HepG2 (cell line): ENCODE results near the gene KRTAP5-8. TPM values are rescaled to one million over a fixed set of nuclear protein-coding genes. Genes with fewer than 3 reads are reported as not detected.

ENCODE experiments used
- ATAC-seq: fragments of 200-7000 bp; cut with Tn5 transposase; 3 replicates; pipeline ENCODE4 v1.9.1; 2020; ENCODE audit warnings: mild to moderate bottlenecking, moderate library complexity
- BruUV-seq: library from RNA; stranded (reverse); fragments of 400-500 nt; replicated peaks from 2 replicates; lab custom pipeline; 2021; lab: Mats Ljungman, UMichigan
- CTCF ChIA-PET: fragments of 300-600 bp; formaldehyde crosslinking; extraction: SDS; loops from one replicate; lab custom pipeline; 2021; ENCODE audit warnings: low total read pairs, inconsistent platforms, low intra/inter-chr PET ratio; lab: Yijun Ruan, JAX
- POLR2A ChIA-PET: fragments of 350-600 bp; sonication (Branson Sonifier 250); formaldehyde crosslinking; loops from one replicate; lab custom pipeline; 2020; ENCODE audit warnings: antibody characterized with exemption, inconsistent platforms; lab: Yijun Ruan, JAX
- DNase-seq: peaks from one replicate; pipeline ENCODE4 v3.0.0-alpha.2; 2015; ENCODE audit warnings: low spot score
- FAIRE-seq: peaks from 3 replicates; lab custom pipeline; 2011; peaks lifted over from hg19 to GRCh38; lab: Jason Lieb, UNC
- H2AFZ ChIP-seq: one replicate; pipeline ENCODE4 v1.6.1; 2011; ENCODE audit warnings: low read length, inconsistent platforms
- H3K27ac ChIP-seq: fragments of 300-600 bp; 3 replicates; pipeline ENCODE4 v1.8.0; 2011; ENCODE audit warnings: mixed run types, mild to moderate bottlenecking, mixed read lengths, low read length, inconsistent platforms; ENCODE audit not compliant: insufficient read depth; ENCODE audit errors: extremely low read length
- H3K27me3 ChIP-seq, 2 experiments: fragments of 200-600 bp in 1 of 2; 2 replicates in 1 of 2; 3 replicates in 1 of 2; pipeline versions ENCODE4 v1.6.0 to v1.8.0; 2011; ENCODE audit warnings: low read length in 2 of 2, mild to moderate bottlenecking in 2 of 2, moderate library complexity in 2 of 2, inconsistent platforms in 1 of 2; ENCODE audit not compliant: insufficient read depth in 2 of 2, control insufficient read depth in 1 of 2
- H3K36me3 ChIP-seq, 2 experiments: fragments of 200-600 bp in 1 of 2; replicated peaks in 1 of 2; 2 replicates in 1 of 2; 3 replicates in 1 of 2; pipeline versions ENCODE4 v1.5.1 to v1.8.0; 2011; ENCODE audit warnings: low read length in 2 of 2, inconsistent platforms in 1 of 2; ENCODE audit not compliant: insufficient read depth in 2 of 2, control insufficient read depth in 1 of 2
- H3K4me1 ChIP-seq: 2 replicates; pipeline ENCODE4 v1.5.1; 2012; ENCODE audit warnings: low read length, inconsistent platforms; ENCODE audit not compliant: insufficient read depth
- H3K4me2 ChIP-seq: 2 replicates; pipeline ENCODE4 v1.6.0; 2011; ENCODE audit warnings: low read depth, low read length, inconsistent platforms
- H3K4me3 ChIP-seq, 3 experiments: fragments of 200-600 bp in 1 of 3; sonication (generic), shearing (Covaris generic) in 1 of 3; replicated peaks in 1 of 3; 2 replicates each; pipeline ENCODE4 v1.5.1; 2011 to 2016; ENCODE audit warnings: low read length in 3 of 3, inconsistent platforms in 2 of 3, low read depth in 2 of 3, mild to moderate bottlenecking in 2 of 3, control low read depth in 1 of 3, mixed read lengths in 1 of 3; ENCODE audit not compliant: insufficient read depth in 1 of 3
- H3K79me2 ChIP-seq: one replicate; pipeline ENCODE4 v1.6.1; 2011; ENCODE audit warnings: low read length, inconsistent platforms; ENCODE audit not compliant: insufficient read depth
- H3K9ac ChIP-seq: 2 replicates; pipeline ENCODE4 v1.6.0; 2011; ENCODE audit warnings: mild to moderate bottlenecking, low read depth, low read length, inconsistent platforms; ENCODE audit not compliant: insufficient read depth
- H3K9me3 ChIP-seq: 2 replicates; pipeline ENCODE4 v1.5.1; 2012; ENCODE audit warnings: mild to moderate bottlenecking, low read length
- H4K20me1 ChIP-seq: 2 replicates; pipeline ENCODE4 v1.6.0; 2011; ENCODE audit warnings: inconsistent platforms, mild to moderate bottlenecking, low read length, moderate library complexity; ENCODE audit not compliant: insufficient read depth
- HOXA9 ChIP-seq: sonication (generic); formaldehyde crosslinking; IDR thresholded peaks from 2 replicates; pipeline ENCODE4 v1.8.1; 2022; ENCODE audit warnings: missing genetic modification reagents, mild to moderate bottlenecking, moderate library complexity, borderline replicate concordance
- MTA1 ChIP-seq: sonication (generic); formaldehyde crosslinking; IDR thresholded peaks from 2 replicates; pipeline ENCODE4 v1.4.0; 2020; ENCODE audit warnings: missing genetic modification reagents, mild to moderate bottlenecking, borderline replicate concordance
- PHF21A ChIP-seq: sonication (generic); formaldehyde crosslinking; IDR thresholded peaks from 2 replicates; pipeline ENCODE4 v1.5.0; 2020; ENCODE audit warnings: mild to moderate bottlenecking, missing genetic modification reagents
- SRF ChIP-seq: IDR thresholded peaks from 2 replicates; pipeline ENCODE4 v1.6.1; 2011; ENCODE audit warnings: mild to moderate bottlenecking, low read depth, low read length, moderate library complexity
- TARDBP ChIP-seq: sonication (generic); formaldehyde crosslinking; IDR thresholded peaks from 2 replicates; pipeline ENCODE4 v1.8.0; 2022; ENCODE audit warnings: mild to moderate bottlenecking, missing genetic modification reagents
- YEATS4 ChIP-seq: sonication (generic); formaldehyde crosslinking; IDR thresholded peaks from 2 replicates; pipeline ENCODE4 v1.4.0; 2020; ENCODE audit warnings: missing genetic modification reagents, borderline replicate concordance
- ZFP36L1 ChIP-seq: sonication (generic); formaldehyde crosslinking; IDR thresholded peaks from 2 replicates; pipeline ENCODE4 v1.8.0; 2022; ENCODE audit warnings: mild to moderate bottlenecking, missing genetic modification reagents, moderate library complexity
- ZNF124 ChIP-seq: sonication (generic); formaldehyde crosslinking; IDR thresholded peaks from 2 replicates; pipeline ENCODE4 v1.4.0; 2020; ENCODE audit warnings: missing genetic modification reagents
- ZNF317 ChIP-seq: sonication (generic); formaldehyde crosslinking; IDR thresholded peaks from 2 replicates; pipeline ENCODE4 v1.5.0; 2020; ENCODE audit warnings: mild to moderate bottlenecking, missing genetic modification reagents
- ZNF331 ChIP-seq: sonication (generic); formaldehyde crosslinking; IDR thresholded peaks from 2 replicates; pipeline ENCODE4 v1.4.0; 2020; ENCODE audit warnings: missing genetic modification reagents
- ZNF670 ChIP-seq: sonication (generic); formaldehyde crosslinking; IDR thresholded peaks from 2 replicates; pipeline ENCODE4 v1.8.0; 2022; ENCODE audit warnings: mild to moderate bottlenecking, missing genetic modification reagents, borderline replicate concordance
- ZNF720 ChIP-seq: sonication (generic); formaldehyde crosslinking; IDR thresholded peaks from 2 replicates; pipeline ENCODE4 v1.4.0; 2020; ENCODE audit warnings: missing genetic modification reagents
- ZSCAN31 ChIP-seq: sonication (generic); formaldehyde crosslinking; IDR thresholded peaks from 2 replicates; pipeline ENCODE4 v1.5.0; 2020; ENCODE audit warnings: low read depth, mild to moderate bottlenecking, missing genetic modification reagents
- in situ Hi-C: cut with HindIII; loops from 2 replicates; pipeline ENCODE4 v1.10.0; 2017; ENCODE audit warnings: low pct_unique_long_range_greater_than_20kb; ENCODE audit not compliant: extremely low pct_ligation_motif_present
- intact Hi-C: fragments of 100-400 bp; cut with micrococcal nuclease; formaldehyde crosslinking; loops from one replicate; pipeline ENCODE4 v1.10.0; 2022; ENCODE audit not compliant: unreplicated experiment
- polyA plus RNA-seq, 8 experiments: library from polyadenylated mRNA; depleted of rRNA in 3 of 8; stranded (reverse) in 7 of 8; unstranded in 1 of 8; fragments of >200 nt; fragmentation: Illumina TruSeq in 4 of 8; extraction: Trizol in 4 of 8; gene quantifications; 2 replicates each; pipeline versions ENCODE4 v1.2.1 to v1.2.3, GENCODE V29; 2011 to 2016; ENCODE audit warnings: low read depth in 4 of 8, missing spikeins in 1 of 8, mixed read lengths in 1 of 8; ENCODE audit not compliant: insufficient read depth in 1 of 8
- total RNA-seq, 5 experiments: library from RNA; depleted of rRNA; stranded (reverse); fragments of >200 nt; fragmentation: Illumina TruSeq; extraction: Trizol; gene quantifications; 2 replicates each; pipeline ENCODE4 v1.2.3, GENCODE V29; 2016; ENCODE audit warnings: low read depth in 1 of 5
- TF ChIP-seq, protein P1 (sequence below): sonication (generic); formaldehyde crosslinking; IDR thresholded peaks from 2 replicates; pipeline ENCODE4 v1.5.0; 2020; ENCODE audit warnings: mild to moderate bottlenecking, missing genetic modification reagents
- TF ChIP-seq, protein P2 (sequence below): sonication (generic); formaldehyde crosslinking; IDR thresholded peaks from 2 replicates; pipeline ENCODE4 v1.8.1; 2023; ENCODE audit warnings: mild to moderate bottlenecking, missing genetic modification reagents
- TF ChIP-seq, protein P3 (sequence below): sonication (generic); formaldehyde crosslinking; IDR thresholded peaks from 2 replicates; pipeline ENCODE4 v1.8.0; 2022; ENCODE audit warnings: missing genetic modification reagents, low read depth, mild to moderate bottlenecking, borderline replicate concordance
- TF ChIP-seq, protein P4 (sequence below): sonication (generic); formaldehyde crosslinking; IDR thresholded peaks from 2 replicates; pipeline ENCODE4 v1.8.0; 2023; ENCODE audit warnings: mild to moderate bottlenecking, missing genetic modification reagents
- TF ChIP-seq, protein P5 (sequence below): sonication (generic); formaldehyde crosslinking; IDR thresholded peaks from 2 replicates; pipeline ENCODE4 v1.5.1; 2020; ENCODE audit warnings: mild to moderate bottlenecking, missing genetic modification reagents, moderate library complexity

Gene KRTAP5-8
- total and polyA plus RNA-seq, 2 of the 13 experiments (the other 11 are each of a cell fraction or from before 2014, with no cell fraction given) = 0.20 TPM; not detected in 1

DNA sequence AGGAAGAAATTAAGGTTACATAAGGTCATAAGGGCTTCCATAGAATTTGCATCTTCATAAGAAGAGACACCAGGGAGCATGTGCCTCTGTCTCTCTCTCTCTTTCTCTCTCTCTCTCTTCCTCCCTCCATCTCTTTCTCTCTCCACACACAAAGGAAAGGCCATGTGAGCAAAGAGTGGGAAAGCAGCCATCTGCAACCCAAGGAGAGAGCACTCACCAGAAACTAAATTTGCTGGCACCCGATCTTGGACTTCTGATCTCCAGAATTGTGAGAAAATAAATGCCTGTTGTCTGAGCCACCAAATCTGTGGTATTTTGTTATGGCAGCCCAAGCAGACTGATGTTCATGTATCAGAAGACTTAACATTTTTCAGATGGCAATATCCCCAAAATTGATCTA is 21.2 kb downstream of the KRTAP5-8 start (continued):
- TF ChIP-seq, protein P1, sequence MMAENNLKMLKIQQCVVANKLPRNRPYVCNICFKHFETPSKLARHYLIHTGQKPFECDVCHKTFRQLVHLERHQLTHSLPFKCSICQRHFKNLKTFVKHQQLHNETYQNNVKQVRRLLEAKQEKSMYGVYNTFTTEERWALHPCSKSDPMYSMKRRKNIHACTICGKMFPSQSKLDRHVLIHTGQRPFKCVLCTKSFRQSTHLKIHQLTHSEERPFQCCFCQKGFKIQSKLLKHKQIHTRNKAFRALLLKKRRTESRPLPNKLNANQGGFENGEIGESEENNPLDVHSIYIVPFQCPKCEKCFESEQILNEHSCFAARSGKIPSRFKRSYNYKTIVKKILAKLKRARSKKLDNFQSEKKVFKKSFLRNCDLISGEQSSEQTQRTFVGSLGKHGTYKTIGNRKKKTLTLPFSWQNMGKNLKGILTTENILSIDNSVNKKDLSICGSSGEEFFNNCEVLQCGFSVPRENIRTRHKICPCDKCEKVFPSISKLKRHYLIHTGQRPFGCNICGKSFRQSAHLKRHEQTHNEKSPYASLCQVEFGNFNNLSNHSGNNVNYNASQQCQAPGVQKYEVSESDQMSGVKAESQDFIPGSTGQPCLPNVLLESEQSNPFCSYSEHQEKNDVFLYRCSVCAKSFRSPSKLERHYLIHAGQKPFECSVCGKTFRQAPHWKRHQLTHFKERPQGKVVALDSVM = no peak
- TF ChIP-seq TARDBP (CRISPR knock-in tag) (no peak), SRF (no peak), ZNF670 (CRISPR knock-in tag) (no peak), ZSCAN31 (no peak), HOXA9 (CRISPR knock-in tag) (no peak)
- TF ChIP-seq, protein P2, sequence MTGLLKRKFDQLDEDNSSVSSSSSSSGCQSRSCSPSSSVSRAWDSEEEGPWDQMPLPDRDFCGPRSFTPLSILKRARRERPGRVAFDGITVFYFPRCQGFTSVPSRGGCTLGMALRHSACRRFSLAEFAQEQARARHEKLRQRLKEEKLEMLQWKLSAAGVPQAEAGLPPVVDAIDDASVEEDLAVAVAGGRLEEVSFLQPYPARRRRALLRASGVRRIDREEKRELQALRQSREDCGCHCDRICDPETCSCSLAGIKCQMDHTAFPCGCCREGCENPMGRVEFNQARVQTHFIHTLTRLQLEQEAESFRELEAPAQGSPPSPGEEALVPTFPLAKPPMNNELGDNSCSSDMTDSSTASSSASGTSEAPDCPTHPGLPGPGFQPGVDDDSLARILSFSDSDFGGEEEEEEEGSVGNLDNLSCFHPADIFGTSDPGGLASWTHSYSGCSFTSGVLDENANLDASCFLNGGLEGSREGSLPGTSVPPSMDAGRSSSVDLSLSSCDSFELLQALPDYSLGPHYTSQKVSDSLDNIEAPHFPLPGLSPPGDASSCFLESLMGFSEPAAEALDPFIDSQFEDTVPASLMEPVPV (CRISPR knock-in tag) = no peak

DNA sequence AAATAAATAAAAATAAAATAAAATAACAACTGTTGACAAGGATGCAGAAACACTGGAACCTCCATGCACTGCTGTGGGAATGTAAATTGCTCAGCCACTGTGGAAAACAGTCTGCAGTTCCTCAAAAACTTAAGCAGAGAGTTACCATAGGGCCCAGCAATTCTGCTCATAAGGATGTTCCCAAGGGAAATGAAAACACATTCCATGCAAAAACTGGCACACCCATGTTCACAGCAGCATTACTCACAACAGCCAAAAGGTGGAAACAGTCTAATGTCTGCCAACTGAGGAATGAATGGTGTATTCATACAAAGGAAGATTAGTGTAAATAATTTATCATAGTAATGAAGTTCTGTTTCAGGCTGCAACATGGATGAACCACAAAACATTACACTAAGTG is 24.3 kb downstream of the KRTAP5-8 start:
- Histone ChIP-seq H4K20me1 (no peaks in the 10 kb centered on the region), H3K4me1 (peaks cover 36% of the 10 kb centered on the region), H3K36me3 (no peaks in the 10 kb centered on the region), H3K27ac (no peak overlapping the region), H3K4me3 (no peak overlapping the region), H3K4me2 (no peak overlapping the region), H3K9ac (no peak overlapping the region), H3K79me2 (no peaks in the 10 kb centered on the region), H2AFZ (no peak overlapping the region), H3K27me3 (peaks cover 3 to 5% of the 10 kb centered on the region in 2 experiments; a peak in 2 of 5 replicates), H3K9me3 (no peaks in the 10 kb centered on the region)
- in situ Hi-C loops (no loop called here), intact Hi-C loops (no loop called here)
- POLR2A ChIA-PET = no interaction called here
- no peak for ATAC-seq
- no peak for FAIRE-seq
- no peak for DNase-seq
- no TSS peak for BruUV-seq
- CTCF ChIA-PET = no interaction called here
- TF ChIP-seq PHF21A = no peak
- no peak for TF ChIP-seq ZNF720 (CRISPR knock-in tag)
- TF ChIP-seq, protein P3, sequence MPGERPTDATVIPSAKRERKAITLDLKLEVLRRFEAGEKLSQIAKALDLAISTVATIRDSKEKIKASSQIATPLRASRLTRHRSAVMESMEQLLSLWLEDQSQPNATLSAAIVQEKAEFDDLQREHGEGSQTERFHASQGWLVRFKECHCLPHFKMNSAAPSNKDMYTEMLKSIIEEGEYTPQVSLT (CRISPR knock-in tag) = no peak
- TF ChIP-seq ZNF317 = no peak
- no peak for TF ChIP-seq YEATS4
- TF ChIP-seq ZNF331 = no peak
- no peak for TF ChIP-seq ZNF124 (CRISPR knock-in tag)
- no peak for TF ChIP-seq MTA1 (CRISPR knock-in tag)
- TF ChIP-seq, protein P4, sequence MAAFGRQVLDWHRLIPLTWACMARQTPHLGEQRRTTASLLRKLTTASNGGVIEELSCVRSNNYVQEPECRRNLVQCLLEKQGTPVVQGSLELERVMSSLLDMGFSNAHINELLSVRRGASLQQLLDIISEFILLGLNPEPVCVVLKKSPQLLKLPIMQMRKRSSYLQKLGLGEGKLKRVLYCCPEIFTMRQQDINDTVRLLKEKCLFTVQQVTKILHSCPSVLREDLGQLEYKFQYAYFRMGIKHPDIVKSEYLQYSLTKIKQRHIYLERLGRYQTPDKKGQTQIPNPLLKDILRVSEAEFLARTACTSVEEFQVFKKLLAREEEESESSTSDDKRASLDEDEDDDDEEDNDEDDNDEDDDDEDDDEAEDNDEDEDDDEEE (CRISPR knock-in tag) = no peak
- no peak for TF ChIP-seq ZFP36L1
- TF ChIP-seq, protein P5, sequence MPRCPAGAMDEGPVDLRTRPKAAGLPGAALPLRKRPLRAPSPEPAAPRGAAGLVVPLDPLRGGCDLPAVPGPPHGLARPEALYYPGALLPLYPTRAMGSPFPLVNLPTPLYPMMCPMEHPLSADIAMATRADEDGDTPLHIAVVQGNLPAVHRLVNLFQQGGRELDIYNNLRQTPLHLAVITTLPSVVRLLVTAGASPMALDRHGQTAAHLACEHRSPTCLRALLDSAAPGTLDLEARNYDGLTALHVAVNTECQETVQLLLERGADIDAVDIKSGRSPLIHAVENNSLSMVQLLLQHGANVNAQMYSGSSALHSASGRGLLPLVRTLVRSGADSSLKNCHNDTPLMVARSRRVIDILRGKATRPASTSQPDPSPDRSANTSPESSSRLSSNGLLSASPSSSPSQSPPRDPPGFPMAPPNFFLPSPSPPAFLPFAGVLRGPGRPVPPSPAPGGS (CRISPR knock-in tag) = no peak
